Endometrial microvascular endothelial cells (primary cell): ENCODE measurements around the gene SNRK. TPM values are rescaled to one million over a fixed set of nuclear protein-coding genes. Genes with fewer than 3 reads are reported as not detected.

ENCODE experiments used
- in situ Hi-C: cut with HindIII; loops from 2 replicates; pipeline ENCODE4 v1.10.0; 2017; ENCODE audit warnings: low sequenced_read_pairs, low pct_unique_long_range_greater_than_20kb; ENCODE audit errors: inconsistent ontology term
- total RNA-seq: library from RNA; depleted of rRNA; stranded (reverse); fragments of >200 nt; gene quantifications from one replicate; pipeline ENCODE4 v1.2.3, GENCODE V29; 2015; ENCODE audit errors: inconsistent ontology term

Gene SNRK
- total RNA-seq, 1 donor from 2014 or later, result 139 TPM

- in situ Hi-C loops, result no loop called here
Observed at GRCh38 chr3:43302116-43302880, 16.0 kb downstream of the SNRK start.

- in situ Hi-C loops, result no loop called here
Observed at GRCh38 chr3:43304126-43304525, 17.8 kb downstream of the SNRK start.

GRCh38 chr3:43307226-43307625 is 20.9 kb downstream of the SNRK start:
- in situ Hi-C loops, result no loop called here

- in situ Hi-C loops, result no loop called here
Observed at GRCh38 chr3:43307649-43308048, 21.3 kb downstream of the SNRK start.

- in situ Hi-C loops, result no loop called here
Observed at GRCh38 chr3:43309372-43310305, 23.3 kb downstream of the SNRK start.

- in situ Hi-C loops, result no loop called here
Observed at GRCh38 chr3:43316783-43317460, 30.6 kb downstream of the SNRK start.

GRCh38 chr3:43317461-43318316 is 31.3 kb downstream of the SNRK start:
- in situ Hi-C loops, result no loop called here

- in situ Hi-C loops, result no loop called here
Observed at GRCh38 chr3:43319376-43319775, 33.0 kb downstream of the SNRK start.

- in situ Hi-C loops, result no loop called here
Observed at GRCh38 chr3:43319794-43320193, 33.5 kb downstream of the SNRK start.

GRCh38 chr3:43320288-43320687 is 33.9 kb downstream of the SNRK start:
- in situ Hi-C loops, result no loop called here

GRCh38 chr3:43323541-43323940 is 37.2 kb downstream of the SNRK start:
- in situ Hi-C loops, result no loop called here

GRCh38 chr3:43326891-43327581 is 40.7 kb downstream of the SNRK start:
- in situ Hi-C loops, result no loop called here

- in situ Hi-C loops, result no loop called here
Observed at GRCh38 chr3:43327582-43327979, 41.2 kb downstream of the SNRK start.

GRCh38 chr3:43328653-43329052 is 42.3 kb downstream of the SNRK start:
- in situ Hi-C loops, result no loop called here

GRCh38 chr3:43330981-43331380 is 44.6 kb downstream of the SNRK start:
- in situ Hi-C loops, result no loop called here

GRCh38 chr3:43331381-43331780 is 45.0 kb downstream of the SNRK start:
- in situ Hi-C loops, result no loop called here

- in situ Hi-C loops, result no loop called here
Observed at GRCh38 chr3:43334976-43335375, 48.6 kb downstream of the SNRK start.

- in situ Hi-C loops, result no loop called here
Observed at GRCh38 chr3:43335799-43336198, 49.5 kb downstream of the SNRK start.
